ENCODE measurements around the gene CISTR.
A peak's percentile ranks its signal among the peaks of the same experiment; 100 is the strongest.

Gene CISTR

GRCh38 chr12:53713516-53713915, 38.3 kb downstream of the CISTR start:
- no peak for DNase-seq

- DNase-seq = no peak
Measured at GRCh38 chr12:53712059-53712643, 39.6 kb downstream of the CISTR start.

- DNase-seq = no peak
Measured at GRCh38 chr12:53710091-53710490, 41.7 kb downstream of the CISTR start.

- no peak for DNase-seq
Measured at GRCh38 chr12:53709671-53710070, 42.1 kb downstream of the CISTR start.

GRCh38 chr12:53706080-53706479, 45.7 kb downstream of the CISTR start:
- no peak for DNase-seq

GRCh38 chr12:53703756-53704155, 48.0 kb downstream of the CISTR start:
- no peak for DNase-seq

- peak; percentile 51 for DNase-seq
Measured at GRCh38 chr12:53701518-53702264, 50.1 kb downstream of the CISTR start.

GRCh38 chr12:53700567-53700966, 51.2 kb downstream of the CISTR start:
- DNase-seq = no peak

GRCh38 chr12:53699678-53700025, 52.1 kb downstream of the CISTR start:
- DNase-seq = no peak

GRCh38 chr12:53698948-53699677, 52.7 kb downstream of the CISTR start:
- DNase-seq = no peak

GRCh38 chr12:53696655-53697331, 55.0 kb downstream of the CISTR start:
- DNase-seq = no peak
